Measurements from ENCODE around the gene ATOH8.
"Not testable (repeated sequence)": the region's sequence is repeated elsewhere in the genome, so short reads cannot be mapped to it uniquely, and the experiment has no call there.

ATOH8 gene

GRCh38 chr2:85806358-85807118 lies 52.7 kb downstream of the ATOH8 start:
- no peak for DNase-seq

GRCh38 chr2:85807756-85808155 lies 54.0 kb downstream of the ATOH8 start:
- no peak for DNase-seq

- DNase-seq = no peak
These were observed 56.8 kb downstream of the ATOH8 start for GRCh38 chr2:85810371-85811179.

GRCh38 chr2:85811180-85812093 lies 57.6 kb downstream of the ATOH8 start:
- no peak for DNase-seq

- DNase-seq = no peak
These were observed 58.4 kb downstream of the ATOH8 start for GRCh38 chr2:85812094-85812735.

GRCh38 chr2:85813211-85813981 lies 59.6 kb downstream of the ATOH8 start:
- no peak for DNase-seq

GRCh38 chr2:85813982-85814801 lies 60.4 kb downstream of the ATOH8 start:
- peak; percentile 49 to 75 (median 66) for DNase-seq

GRCh38 chr2:85814802-85815550 lies 61.2 kb downstream of the ATOH8 start:
- DNase-seq = no peak

GRCh38 chr2:85819811-85820510 lies 66.2 kb downstream of the ATOH8 start:
- no peak for DNase-seq

GRCh38 chr2:85822766-85823165 lies 69.0 kb downstream of the ATOH8 start:
- no peak for DNase-seq

- DNase-seq = no peak
These were observed 70.2 kb downstream of the ATOH8 start for GRCh38 chr2:85823951-85824350.

- DNase-seq = peak; percentile 61 to 79 (median 69)
These were observed 73.4 kb downstream of the ATOH8 start for GRCh38 chr2:85826990-85827878.

- DNase-seq = no peak
These were observed 74.2 kb downstream of the ATOH8 start for GRCh38 chr2:85827879-85828569.

GRCh38 chr2:85828725-85829124 lies 74.9 kb downstream of the ATOH8 start:
- DNase-seq = no peak

- DNase-seq = not testable (repeated sequence)
These were observed 75.6 kb downstream of the ATOH8 start for GRCh38 chr2:85829394-85829793.

- peak in 1 of 5 experiments; percentile 65 for DNase-seq
These were observed 76.9 kb downstream of the ATOH8 start for GRCh38 chr2:85830645-85831044.

GRCh38 chr2:85831735-85832134 lies 77.9 kb downstream of the ATOH8 start:
- DNase-seq = peak in 1 of 5 experiments; percentile 53

Data from T-helper 2 cell (primary cell).